ENCODE measurements around the gene HRC. TPM values are rescaled to one million over a fixed set of nuclear protein-coding genes. Genes with fewer than 3 reads are reported as not detected.

Gene HRC
- total RNA-seq, 2 donors from 2014 or later, result 2.1 to 4.3 TPM

GRCh38 chr19:49153167-49153809, 1.9 kb downstream of the HRC start:
- 73 to 93% methylated on average over 10 of the region's 10 CpGs for WGBS, 2 donors
- Histone ChIP-seq H3K36me3 (replicated peaks in 1 of 2; ENCODE audit: insufficient read depth in 1 of 2, low read depth in 2 of 2) (no peaks in the 10 kb centered on the region), H3K27ac (no peak overlapping the region), H3K4me3 (no peak overlapping the region), H3K27me3 (no peaks in the 10 kb centered on the region), H3K9me3 (no peaks in the 10 kb centered on the region), H3K4me1 (peaks cover 40% of the 10 kb centered on the region)
- ATAC-seq (no peak), DNase-seq (peak in 1 of 4 donors; percentile 15)
- intact Hi-C loops (cut with DNase I), result no loop called here
- no peak for TF ChIP-seq POLR2A (IDR thresholded peaks at IDR 0.05)
- no peak for TF ChIP-seq CTCF (IDR thresholded peaks at IDR 0.05)

GRCh38 chr19:49152119-49152550, 3.1 kb downstream of the HRC start:
- Histone ChIP-seq H3K9me3 (no peaks in the 10 kb centered on the region), H3K36me3 (replicated peaks in 1 of 2; ENCODE audit: insufficient read depth in 1 of 2, low read depth in 2 of 2) (no peaks in the 10 kb centered on the region), H3K4me3 (no peak overlapping the region), H3K4me1 (peaks cover 33% of the 10 kb centered on the region), H3K27ac (peak overlapping the region in 2 of 4 donors; percentile 84 to 85), H3K27me3 (no peaks in the 10 kb centered on the region)
- no peak for DNase-seq
- no peak for ATAC-seq
- 29 to 69% methylated on average over 3 to 10 of the region's 10 CpGs for WGBS, 2 donors
- no peak for TF ChIP-seq CTCF (IDR thresholded peaks at IDR 0.05)
- TF ChIP-seq POLR2A (IDR thresholded peaks at IDR 0.05), result no peak
- intact Hi-C loops (cut with DNase I), result no loop called here

- no peaks in the 10 kb centered on the region for H3K9me3 ChIP-seq
- peak overlapping the region; percentile 14 to 85 (median 82) for H3K27ac ChIP-seq
- WGBS, 2 donors, result 6 to 14% methylated on average over 31 to 45 of the region's 45 CpGs
- peak; percentile 49 for ATAC-seq
- TF ChIP-seq POLR2A (IDR thresholded peaks at IDR 0.05), result peak in 1 of 3 donors; percentile 44
- TF ChIP-seq CTCF (IDR thresholded peaks at IDR 0.05), result no peak
- H3K4me1 ChIP-seq, result peaks cover 33% of the 10 kb centered on the region
- peak; percentile 94 to 97 (median 95) for DNase-seq
- H3K4me3 ChIP-seq, result no peak overlapping the region
- H3K36me3 ChIP-seq (replicated peaks in 1 of 2; ENCODE audit: insufficient read depth in 1 of 2, low read depth in 2 of 2), result no peaks in the 10 kb centered on the region
- intact Hi-C loops (cut with DNase I), result no loop called here
- H3K27me3 ChIP-seq, result no peaks in the 10 kb centered on the region
Measured at GRCh38 chr19:49151267-49152118, 3.7 kb downstream of the HRC start.

GRCh38 chr19:49150944-49151243, 4.3 kb downstream of the HRC start:
- TF ChIP-seq POLR2A (IDR thresholded peaks at IDR 0.05), result no peak
- TF ChIP-seq CTCF (IDR thresholded peaks at IDR 0.05), result no peak
- peaks cover 36% of the 10 kb centered on the region for H3K4me1 ChIP-seq
- peak overlapping the region in 3 of 4 donors; percentile 81 to 85 (median 84) for H3K27ac ChIP-seq
- intact Hi-C loops (cut with DNase I), result no loop called here
- H3K4me3 ChIP-seq, result peak overlapping the region; percentile 23 to 26
- no peaks in the 10 kb centered on the region for H3K27me3 ChIP-seq
- no peaks in the 10 kb centered on the region for H3K36me3 ChIP-seq (replicated peaks in 1 of 2; ENCODE audit: insufficient read depth in 1 of 2, low read depth in 2 of 2)
- ATAC-seq, result no peak
- no peaks in the 10 kb centered on the region for H3K9me3 ChIP-seq
- 10 to 19% methylated on average over 6 to 16 of the region's 16 CpGs for WGBS, 2 donors
- DNase-seq, result peak in 1 of 4 donors; percentile 23

Data from body of pancreas (tissue), 4 donors.